ENCODE results near the gene ZC3H12C.

The ZC3H12C gene

GRCh38 chr11:110196884-110197420 is 103.8 kb downstream of the ZC3H12C start:
- ATAC-seq (ENCODE audit: low read depth) (no peak), DNase-seq (ENCODE audit: low spot score) (no peak)
- Histone ChIP-seq H3K27ac (ENCODE audit: poor library complexity, severe bottlenecking) (peak overlapping the region; percentile 94), H3K36me3 (ENCODE audit: low read depth) (no peaks in the 10 kb centered on the region), H3K4me3 (ENCODE audit: severe bottlenecking) (no peak overlapping the region), H3K4me1 (ENCODE audit: insufficient read depth, poor library complexity, severe bottlenecking) (peaks cover 66% of the 10 kb centered on the region), H3K27me3 (ENCODE audit: insufficient read depth, poor library complexity, severe bottlenecking) (no peaks in the 10 kb centered on the region), H3K9me3 (ENCODE audit: severe bottlenecking) (no peaks in the 10 kb centered on the region)
- TF ChIP-seq CTCF (IDR thresholded peaks at IDR 0.05; ENCODE audit: poor library complexity, severe bottlenecking): no peak

GRCh38 chr11:110198031-110198729 is 105.0 kb downstream of the ZC3H12C start:
- H3K4me1 ChIP-seq (ENCODE audit: insufficient read depth, poor library complexity, severe bottlenecking): peaks cover 66% of the 10 kb centered on the region
- no peak for DNase-seq (ENCODE audit: low spot score)
- no peak for TF ChIP-seq CTCF (IDR thresholded peaks at IDR 0.05; ENCODE audit: poor library complexity, severe bottlenecking)

GRCh38 chr11:110199184-110199981 is 106.2 kb downstream of the ZC3H12C start:
- no peak for TF ChIP-seq CTCF (IDR thresholded peaks at IDR 0.05; ENCODE audit: poor library complexity, severe bottlenecking)
- DNase-seq (ENCODE audit: low spot score) (no peak), ATAC-seq (ENCODE audit: low read depth) (no peak; the same call in 2 of the 3 replicates)
- no peak overlapping the region for H3K4me3 ChIP-seq (ENCODE audit: severe bottlenecking)
- H3K27ac ChIP-seq (ENCODE audit: poor library complexity, severe bottlenecking): peak overlapping the region; percentile 94
- no peaks in the 10 kb centered on the region for H3K27me3 ChIP-seq (ENCODE audit: insufficient read depth, poor library complexity, severe bottlenecking)
- H3K9me3 ChIP-seq (ENCODE audit: severe bottlenecking): no peaks in the 10 kb centered on the region
- peaks cover 59% of the 10 kb centered on the region for H3K4me1 ChIP-seq (ENCODE audit: insufficient read depth, poor library complexity, severe bottlenecking)
- no peaks in the 10 kb centered on the region for H3K36me3 ChIP-seq (ENCODE audit: low read depth)

More at GRCh38 chr11:110198031-110198729, 105.0 kb downstream of the ZC3H12C start:
- Histone ChIP-seq H3K27me3 (ENCODE audit: insufficient read depth, poor library complexity, severe bottlenecking) (no peaks in the 10 kb centered on the region), H3K9me3 (ENCODE audit: severe bottlenecking) (no peaks in the 10 kb centered on the region), H3K27ac (ENCODE audit: poor library complexity, severe bottlenecking) (peak overlapping the region; percentile 94), H3K4me3 (ENCODE audit: severe bottlenecking) (no peak overlapping the region), H3K36me3 (ENCODE audit: low read depth) (no peaks in the 10 kb centered on the region)
- ATAC-seq (ENCODE audit: low read depth): no peak

GRCh38 chr11:110200241-110200640 is 107.0 kb downstream of the ZC3H12C start:
- DNase-seq (ENCODE audit: low spot score) (no peak), ATAC-seq (ENCODE audit: low read depth) (peak; percentile 50)
- H3K4me1 ChIP-seq (ENCODE audit: insufficient read depth, poor library complexity, severe bottlenecking): peaks cover 51% of the 10 kb centered on the region
- no peaks in the 10 kb centered on the region for H3K36me3 ChIP-seq (ENCODE audit: low read depth)
- H3K4me3 ChIP-seq (ENCODE audit: severe bottlenecking): no peak overlapping the region
- no peak for TF ChIP-seq CTCF (IDR thresholded peaks at IDR 0.05; ENCODE audit: poor library complexity, severe bottlenecking)
- H3K9me3 ChIP-seq (ENCODE audit: severe bottlenecking): no peaks in the 10 kb centered on the region
- H3K27me3 ChIP-seq (ENCODE audit: insufficient read depth, poor library complexity, severe bottlenecking): no peaks in the 10 kb centered on the region
- H3K27ac ChIP-seq (ENCODE audit: poor library complexity, severe bottlenecking): peak overlapping the region; percentile 94

All from RWPE2 (cell line).